Fibroblast of upper back skin (primary cell): ENCODE measurements around the gene ASB1.
A peak's percentile ranks its signal among the peaks of the same experiment; 100 is the strongest.
"Not testable (repeated sequence)": the region's sequence is repeated elsewhere in the genome, so short reads cannot be mapped to it uniquely, and the experiment has no call there.

Source experiments
- DNase-seq: peaks from one replicate; pipeline ENCODE4 v3.0.0-alpha.2; 2013

ASB1 gene

DNA sequence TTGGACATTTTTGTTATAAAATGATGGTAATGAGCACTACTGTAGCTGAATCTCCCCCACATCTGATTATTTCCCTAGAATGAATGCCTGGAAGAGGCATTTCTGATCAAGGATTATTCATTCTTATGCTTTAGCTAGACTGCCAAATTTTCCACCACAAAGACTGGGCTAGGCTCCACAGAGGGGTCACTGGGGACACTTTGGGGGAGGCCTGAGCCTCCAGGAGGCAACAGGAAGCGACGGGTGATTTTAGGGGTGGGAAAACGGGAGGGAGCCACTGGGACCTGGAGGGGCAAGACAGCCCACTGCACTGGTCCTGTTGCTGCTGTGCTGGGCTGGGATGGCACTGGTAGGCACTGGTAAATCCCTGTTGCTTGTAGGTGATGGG lies 2.4 kb upstream of the ASB1 start:
- peak; percentile 90 for DNase-seq

DNA sequence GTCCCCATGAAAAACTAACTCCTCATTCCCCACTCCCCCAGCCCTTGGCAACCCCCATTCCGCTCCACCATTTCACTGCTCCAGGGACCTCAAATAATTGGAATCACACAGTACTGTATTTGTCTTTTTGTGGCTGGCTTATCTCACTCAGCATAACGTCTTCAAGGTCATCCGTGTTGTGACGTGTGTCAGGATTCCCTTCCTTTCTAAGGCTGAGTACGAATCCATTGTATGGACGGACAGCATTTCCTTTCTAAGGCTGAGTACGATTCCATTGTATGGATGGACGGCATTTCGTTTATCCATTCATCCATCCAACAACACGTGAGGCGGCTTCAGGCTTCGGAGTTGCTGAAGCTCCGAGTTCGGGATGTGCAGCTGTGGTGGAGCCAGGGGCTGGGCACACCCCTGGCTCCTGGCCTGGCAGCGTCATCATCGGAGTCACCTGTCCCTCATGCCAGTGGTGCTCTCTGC lies 1.2 kb upstream of the ASB1 start:
- no peak for DNase-seq

DNA sequence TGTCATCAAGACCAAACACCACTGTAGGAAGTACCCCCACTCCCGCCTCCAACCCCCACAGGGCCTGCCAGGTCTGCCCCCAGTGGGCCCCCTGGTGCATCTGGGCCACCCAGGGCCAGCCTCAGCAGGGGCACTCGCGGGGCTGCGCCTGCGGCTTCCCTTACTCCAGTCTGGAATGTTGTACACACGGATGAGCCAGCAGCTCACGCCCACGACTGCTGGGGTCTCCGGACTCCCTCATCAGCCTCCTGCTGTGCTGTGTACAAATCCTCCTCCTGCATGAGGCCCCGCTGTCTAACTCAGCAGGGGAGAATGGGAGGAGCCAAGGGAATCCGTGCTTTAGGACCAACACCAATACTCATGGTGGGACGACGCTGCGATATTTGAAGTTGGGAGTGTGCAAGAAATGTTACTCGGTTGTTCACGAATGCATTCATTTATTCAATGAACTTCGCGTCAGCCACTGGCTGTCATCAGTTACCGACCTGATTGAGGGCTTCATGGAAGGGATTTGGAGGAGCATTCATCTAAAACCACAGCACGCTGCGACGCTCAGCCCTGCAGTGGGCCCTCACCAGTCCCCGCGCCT lies 654 bp upstream of the ASB1 start:
- DNase-seq: peak; percentile 93

DNA sequence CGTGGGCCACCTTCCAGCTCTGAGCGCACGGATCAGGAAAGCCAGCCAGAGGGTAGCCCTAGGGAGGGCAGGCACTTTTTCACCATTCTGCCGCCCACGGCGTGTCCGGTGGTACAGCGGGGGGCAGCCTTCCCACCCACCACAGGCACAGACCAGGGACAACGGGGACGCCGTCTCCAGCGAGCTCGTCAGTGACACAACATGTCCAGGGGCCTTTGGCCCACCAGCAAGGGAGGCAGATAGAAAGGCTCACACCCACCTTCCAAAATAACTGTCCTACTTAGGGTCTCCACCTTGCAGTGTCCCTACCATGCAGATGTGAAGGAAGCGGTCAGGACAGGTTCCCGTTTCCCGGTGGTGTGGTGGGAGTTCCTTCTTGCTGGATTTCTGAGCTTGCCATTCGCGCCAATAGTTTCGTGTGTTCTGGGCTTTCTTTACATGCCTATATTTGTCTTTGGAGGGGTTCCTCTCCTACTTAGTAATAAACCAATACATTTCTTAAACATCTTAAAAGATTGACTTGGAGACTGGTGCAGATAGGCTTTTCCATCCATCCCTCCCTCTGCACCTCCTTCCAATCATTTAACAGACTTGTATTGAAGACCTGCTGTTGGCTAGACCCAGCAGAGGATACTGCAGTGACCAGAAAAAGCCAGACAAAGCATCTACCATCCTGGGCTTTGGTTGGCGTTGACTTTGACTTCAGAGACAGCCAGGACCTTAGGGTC lies 872 bp downstream of the ASB1 start:
- DNase-seq: no peak

DNA sequence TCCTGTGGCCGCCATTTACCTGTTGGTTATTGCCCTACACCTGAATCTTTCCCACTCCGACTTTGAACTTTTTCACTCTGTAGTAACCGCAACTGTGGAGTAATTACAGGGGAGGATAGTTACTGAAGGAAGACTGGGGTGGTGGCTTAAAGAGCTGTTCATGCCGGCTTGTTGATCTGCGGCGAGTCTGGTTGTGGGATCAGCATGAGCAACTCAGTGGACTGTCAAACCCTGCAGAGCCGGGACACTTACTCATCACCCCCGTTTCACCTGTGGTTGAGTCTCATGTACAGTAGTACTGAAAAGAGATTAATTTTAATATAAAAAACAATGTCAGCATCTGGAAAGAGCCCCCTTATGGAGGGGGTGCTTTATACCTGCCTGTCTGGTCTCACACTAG lies 2.1 kb downstream of the ASB1 start:
- DNase-seq: no peak

DNA sequence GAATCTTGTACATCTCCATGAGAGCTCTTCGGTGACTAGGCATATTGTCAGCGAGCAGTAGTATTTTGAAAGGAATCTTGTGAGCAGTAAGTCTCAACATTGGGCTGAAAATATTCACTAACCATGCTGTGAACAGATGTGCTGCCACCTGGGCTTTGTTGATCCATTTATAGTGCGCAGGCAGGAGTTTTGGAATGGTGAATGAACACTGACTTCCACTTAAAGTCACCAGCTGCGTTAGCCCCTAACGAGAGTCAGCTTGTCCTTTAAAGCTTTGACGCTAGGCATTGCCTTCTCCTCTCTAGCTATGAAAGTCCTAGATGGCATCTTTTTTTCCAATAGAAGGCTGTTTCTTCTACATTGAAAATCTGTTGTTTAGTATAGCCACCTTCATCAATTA lies 4.1 kb downstream of the ASB1 start:
- DNase-seq: no peak

DNA sequence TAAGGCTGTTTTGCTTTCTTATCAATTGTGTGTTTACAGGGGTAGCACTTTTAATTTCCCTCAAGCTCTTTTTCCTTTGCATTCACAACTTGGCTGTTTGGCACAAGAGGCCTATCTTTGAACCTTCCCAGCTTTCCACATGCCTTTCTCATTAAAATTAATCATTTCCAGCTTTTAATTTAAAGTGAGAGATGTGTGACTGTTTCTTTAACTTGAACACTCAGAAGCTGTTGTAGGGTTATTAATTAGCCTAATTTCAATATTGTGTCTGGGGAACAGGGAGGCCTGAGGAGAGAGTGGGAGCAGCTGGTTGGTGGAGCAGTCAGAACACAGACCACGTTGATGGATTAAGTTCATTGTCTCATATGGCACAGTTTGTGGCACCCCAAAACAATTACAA lies 4.7 kb downstream of the ASB1 start:
- DNase-seq: no peak

DNA sequence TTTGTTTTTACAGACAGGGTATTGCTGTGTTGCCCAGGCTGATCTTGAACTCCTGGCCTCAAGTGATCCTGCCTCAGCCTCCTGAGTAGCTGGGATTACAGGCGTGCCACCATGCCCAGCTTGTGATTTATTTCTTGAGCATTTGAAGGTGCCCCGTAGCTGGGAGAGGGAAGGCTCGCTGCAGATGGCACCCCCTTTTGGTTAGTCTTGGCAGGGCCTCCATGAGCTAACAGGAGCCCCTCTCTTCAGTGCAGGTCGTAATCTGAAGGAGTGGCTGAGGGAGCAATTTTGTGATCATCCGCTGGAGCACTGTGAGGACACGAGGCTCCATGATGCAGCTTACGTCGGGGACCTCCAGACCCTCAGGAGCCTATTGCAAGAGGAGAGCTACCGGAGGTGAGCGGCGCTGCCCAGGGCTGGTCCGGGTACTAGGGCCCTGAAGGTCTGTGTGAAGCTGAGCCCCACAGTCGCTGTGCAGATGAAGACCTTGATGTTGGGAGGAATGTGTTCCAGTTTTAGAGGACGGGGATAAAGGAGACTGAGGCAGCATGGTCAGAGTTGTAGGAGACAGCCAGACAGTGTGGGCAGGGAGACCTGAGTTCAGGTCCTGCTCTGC lies 6.7 kb downstream of the ASB1 start:
- DNase-seq: no peak

DNA sequence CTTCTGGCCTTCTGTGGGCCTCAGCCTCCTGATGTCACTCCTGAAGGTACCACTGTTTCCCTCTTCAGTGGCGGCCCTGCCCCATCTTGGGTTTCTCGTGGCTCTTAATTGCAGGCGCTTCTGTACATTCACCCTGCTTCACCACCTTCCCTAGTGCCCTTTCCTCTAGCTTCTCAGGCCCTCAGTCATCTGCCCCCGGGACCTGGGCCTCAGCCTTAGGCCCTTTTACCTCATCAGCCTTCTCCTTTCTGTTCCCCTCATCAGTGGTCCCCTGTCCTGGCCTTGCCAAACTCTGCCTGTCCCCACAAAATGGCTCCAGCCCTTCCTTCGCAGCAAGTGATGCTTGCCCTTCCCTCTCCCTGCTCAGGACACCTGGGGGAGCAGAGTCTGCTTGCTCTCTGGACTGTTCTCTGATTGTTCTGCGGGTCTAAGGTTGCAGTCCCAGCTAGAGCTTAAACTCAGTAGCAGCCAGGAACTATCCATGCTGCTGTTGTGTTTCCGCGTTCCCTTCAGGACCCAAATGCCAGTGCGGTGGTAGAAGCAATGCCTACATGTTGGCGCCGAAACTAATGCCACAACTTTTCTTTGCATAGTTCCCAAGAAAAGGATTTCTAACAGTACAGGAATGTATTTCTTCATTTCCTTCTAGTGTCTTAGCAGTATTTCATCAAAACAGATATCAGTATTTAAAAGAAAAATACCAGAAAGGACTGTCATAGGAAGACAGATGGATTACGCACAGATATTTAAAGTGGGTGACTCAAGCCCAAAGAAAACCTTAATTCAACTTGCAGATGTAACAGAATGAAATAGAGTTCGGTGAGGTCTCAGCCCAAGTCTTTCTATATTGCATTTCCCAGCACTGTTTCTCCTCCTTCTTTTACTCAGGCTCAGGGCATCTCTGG lies 7.5 kb downstream of the ASB1 start:
- DNase-seq: peak; percentile 93

DNA sequence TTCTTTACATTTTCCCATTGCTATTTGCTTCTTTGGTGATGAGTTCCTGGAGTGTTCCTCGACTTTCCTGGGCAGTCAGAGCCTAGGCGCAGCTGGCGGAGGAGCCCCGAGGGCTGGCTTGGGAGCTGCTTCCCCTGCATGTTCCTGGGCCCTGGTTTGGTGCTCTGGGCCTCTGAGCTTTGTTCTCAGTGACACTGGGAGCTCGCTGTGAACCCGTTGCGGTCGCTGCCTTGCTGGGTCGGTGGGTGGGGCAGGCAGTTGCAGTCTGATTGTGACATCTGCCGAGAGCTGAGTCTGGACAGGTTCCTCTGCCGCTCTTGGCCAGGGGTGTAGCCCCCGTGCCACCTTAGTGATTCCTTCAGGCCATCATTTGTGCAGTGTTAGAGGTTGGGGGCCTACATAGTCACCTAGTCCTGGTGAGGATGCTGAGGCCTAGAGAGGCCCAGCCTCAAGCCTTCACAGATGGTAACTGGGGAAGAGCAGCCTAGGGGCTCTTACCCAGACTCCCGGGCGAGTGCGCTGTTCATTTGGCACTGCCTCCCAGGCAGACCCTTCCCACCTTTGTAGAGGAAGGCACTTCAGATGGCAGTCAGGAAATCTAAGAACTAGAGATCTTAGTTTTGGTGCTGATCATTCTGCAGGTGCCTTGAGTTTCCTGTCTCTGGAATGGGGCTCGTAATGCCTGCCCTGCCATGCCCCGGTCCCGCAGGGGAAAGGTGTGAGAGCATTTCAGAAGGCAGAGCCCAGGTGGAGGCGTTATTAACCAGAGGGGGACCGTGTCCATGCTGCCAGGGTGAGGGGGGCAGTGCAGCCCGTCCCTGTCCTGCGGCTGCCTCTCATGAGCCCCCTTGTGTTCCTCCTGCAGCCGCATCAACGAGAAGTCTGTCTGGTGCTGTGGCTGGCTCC lies 8.4 kb downstream of the ASB1 start:
- no peak for DNase-seq

DNA sequence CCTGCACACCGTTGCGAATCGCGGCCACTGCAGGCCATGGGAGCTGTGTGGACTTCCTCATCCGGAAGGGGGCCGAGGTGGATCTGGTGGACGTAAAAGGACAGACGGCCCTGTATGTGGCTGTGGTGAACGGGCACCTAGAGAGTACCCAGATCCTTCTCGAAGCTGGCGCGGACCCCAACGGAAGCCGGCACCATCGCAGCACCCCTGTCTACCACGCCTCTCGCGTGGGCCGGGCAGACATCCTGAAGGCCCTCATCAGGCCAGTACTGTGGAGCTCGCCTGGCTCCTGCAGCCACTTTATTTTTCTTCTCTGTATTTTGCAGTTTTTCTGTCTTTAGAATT lies 9.0 kb downstream of the ASB1 start:
- DNase-seq: no peak

DNA sequence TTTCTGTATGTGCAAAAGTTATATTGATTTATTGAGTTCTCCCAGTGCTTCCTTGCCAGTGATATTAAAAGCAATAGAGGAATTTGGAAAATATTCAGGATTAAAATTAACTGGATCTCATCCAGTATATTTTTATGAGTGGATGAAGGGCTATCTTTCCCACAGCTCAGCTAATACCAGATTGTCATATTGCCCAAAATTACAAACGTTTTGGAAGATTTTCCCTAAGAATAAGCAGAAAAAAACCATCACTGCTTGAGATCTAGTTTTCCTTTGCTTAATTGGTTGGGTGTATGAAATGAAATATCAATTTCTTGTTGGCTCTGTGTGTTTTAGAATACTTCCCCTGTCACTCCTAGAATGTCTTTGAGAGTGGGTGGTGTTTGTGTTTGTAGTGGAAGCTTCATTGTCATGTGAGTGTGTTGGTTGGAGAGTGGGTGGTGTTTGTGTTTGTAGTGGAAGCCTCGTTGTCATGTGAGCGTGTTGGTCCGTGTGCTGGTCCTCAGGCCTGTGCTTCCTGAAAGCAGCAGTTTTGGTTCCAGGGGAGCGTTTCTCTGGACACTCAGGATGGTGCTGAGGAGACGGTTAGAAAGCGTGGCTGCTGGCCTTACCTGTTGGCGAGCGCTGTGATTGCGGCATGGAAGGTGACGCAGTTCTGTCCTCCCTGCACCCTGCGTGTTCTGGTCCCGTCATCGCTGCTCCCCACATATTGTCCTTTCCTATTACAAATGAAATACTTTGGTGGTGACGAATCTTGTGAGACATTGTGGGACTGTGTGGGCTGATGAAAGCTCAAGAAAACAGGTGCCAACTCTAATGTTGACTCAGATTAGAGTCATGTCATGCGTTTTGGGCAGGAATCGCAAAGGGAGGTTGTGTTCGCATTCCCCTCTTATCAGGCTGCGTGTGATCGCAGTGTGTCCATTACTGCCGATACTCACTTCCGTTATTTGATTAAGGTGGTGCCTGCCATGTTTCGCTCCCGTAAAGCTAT lies 12.4 kb downstream of the ASB1 start:
- DNase-seq: peak; percentile 83

DNA sequence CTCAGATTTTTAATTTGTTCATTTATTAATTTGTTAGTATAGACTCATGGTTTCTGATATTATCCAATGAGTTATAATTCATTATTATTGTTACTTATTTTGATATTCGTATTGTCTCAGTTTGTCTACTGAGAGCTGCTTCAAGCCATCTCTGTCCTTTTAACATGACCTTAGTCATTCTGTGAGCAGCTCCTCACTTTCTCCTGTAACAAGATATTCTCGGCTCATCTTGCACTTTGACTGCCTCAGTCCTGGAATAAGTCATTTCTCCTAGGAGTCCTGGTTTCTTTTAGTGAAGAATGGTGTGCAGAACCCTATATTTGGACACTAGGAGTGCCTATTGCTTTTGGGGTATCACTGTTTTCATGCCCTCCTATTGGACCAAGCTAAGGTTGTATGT lies 13.2 kb downstream of the ASB1 start:
- DNase-seq: no peak

DNA sequence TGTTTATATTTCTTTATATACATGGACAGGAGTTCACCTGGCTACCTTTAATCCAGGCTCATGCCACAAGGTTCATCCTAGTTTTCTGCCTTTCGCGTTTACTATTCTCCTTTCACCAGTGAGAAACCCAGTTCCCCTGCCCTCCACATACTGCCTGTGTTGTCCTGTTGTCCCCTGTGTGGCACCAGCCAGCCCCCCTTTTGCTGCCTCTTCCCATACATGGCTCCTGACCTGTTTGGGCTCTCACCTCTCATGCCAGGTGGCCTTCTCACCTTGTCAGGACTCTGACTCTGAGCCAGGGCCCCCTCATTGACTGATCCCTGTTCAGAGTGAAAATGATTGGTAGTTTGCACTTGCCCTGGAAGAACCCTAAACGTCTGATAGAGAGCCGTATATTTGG lies 13.6 kb downstream of the ASB1 start:
- no peak for DNase-seq

DNA sequence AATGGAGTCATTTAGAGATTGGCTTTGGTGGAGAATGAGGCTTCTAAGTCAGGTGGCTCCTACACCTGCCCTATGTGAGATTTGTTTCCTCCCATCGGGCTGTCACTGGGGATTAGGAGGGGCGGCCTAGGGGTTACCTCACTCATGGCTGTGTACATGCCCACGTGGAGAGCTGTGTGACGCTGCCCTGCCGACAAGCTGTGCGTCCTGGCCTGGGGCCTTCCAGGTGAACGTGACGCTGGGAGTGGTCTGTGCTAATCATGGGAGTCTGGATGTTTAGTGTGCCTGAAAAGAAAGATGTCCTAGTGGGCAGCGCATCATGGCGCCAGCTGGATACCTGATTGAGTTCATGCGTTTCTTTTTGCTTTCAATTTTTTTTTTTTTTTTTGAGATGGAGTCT lies 14.0 kb downstream of the ASB1 start:
- DNase-seq: no peak

DNA sequence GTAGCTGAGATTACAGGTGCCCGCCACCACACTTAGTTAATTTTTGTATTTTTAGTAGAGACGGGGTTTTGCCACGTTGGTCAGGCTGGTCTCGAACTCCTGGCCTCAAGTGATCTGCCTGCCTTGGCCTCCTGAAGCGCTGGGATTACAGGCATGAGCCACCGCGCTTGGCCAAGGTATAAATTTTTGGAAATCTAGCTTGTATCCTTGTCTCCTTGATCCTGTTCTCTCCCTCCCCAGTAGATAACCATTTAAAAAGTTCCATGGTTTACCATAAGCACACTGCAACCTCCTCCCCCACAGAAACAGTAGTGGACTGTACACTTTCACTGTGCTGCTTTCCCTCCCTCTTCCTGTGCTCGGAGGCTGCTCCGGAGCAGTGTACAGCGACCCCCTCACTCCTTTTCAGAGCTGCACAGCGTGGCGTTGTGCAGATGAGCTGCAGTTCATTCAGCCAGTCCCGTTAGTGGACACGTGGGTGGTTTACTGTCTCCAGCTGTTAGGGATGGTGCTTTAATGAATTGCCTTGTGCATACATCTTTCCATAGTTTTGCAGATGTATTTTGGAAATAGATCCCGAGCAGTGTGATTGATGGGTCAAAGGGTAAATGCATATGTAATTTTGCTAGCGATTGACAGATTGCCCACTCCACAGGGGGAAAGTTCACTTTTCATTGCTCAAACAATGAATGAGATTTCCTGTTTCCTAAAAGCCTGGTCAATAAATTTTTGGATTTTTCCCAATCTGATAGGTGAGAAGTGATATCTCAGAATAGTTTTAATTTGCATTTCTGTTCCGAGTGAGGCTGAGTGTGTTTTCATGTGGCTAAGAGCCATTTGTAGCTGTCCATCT lies 14.8 kb downstream of the ASB1 start:
- no peak for DNase-seq

DNA sequence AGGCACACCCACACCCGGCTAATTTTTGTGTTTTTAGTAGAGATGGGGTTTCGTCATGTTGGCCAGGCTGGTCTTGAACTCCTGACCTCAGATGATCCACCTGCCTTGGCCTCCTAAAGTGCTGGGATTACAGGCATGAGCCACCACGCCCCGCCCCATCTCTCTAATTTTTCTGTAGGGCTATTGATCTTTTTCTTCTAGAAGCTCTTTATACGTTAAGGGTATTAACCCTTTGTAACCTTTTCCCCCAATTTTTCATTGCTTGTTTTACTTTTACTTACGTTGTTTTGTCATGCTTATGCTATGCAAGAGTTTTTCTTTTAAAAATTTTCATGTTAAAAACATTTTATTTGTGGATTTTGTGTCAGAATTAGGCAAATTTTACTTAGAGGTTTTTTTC lies 15.5 kb downstream of the ASB1 start:
- not testable (repeated sequence) for DNase-seq

DNA sequence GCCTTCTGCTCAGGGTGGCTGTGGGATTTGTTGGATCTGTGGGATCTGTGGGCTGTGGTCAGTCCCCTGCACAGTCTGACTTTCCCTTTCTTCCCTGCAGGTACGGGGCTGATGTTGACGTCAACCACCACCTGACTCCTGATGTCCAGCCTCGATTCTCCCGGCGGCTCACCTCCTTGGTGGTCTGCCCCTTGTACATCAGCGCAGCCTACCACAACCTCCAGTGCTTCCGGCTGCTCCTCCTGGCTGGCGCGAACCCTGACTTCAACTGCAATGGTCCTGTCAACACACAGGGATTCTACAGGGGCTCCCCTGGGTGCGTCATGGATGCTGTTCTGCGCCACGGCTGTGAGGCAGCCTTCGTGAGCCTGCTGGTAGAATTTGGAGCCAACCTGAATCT lies 17.5 kb downstream of the ASB1 start:
- no peak for DNase-seq

DNA sequence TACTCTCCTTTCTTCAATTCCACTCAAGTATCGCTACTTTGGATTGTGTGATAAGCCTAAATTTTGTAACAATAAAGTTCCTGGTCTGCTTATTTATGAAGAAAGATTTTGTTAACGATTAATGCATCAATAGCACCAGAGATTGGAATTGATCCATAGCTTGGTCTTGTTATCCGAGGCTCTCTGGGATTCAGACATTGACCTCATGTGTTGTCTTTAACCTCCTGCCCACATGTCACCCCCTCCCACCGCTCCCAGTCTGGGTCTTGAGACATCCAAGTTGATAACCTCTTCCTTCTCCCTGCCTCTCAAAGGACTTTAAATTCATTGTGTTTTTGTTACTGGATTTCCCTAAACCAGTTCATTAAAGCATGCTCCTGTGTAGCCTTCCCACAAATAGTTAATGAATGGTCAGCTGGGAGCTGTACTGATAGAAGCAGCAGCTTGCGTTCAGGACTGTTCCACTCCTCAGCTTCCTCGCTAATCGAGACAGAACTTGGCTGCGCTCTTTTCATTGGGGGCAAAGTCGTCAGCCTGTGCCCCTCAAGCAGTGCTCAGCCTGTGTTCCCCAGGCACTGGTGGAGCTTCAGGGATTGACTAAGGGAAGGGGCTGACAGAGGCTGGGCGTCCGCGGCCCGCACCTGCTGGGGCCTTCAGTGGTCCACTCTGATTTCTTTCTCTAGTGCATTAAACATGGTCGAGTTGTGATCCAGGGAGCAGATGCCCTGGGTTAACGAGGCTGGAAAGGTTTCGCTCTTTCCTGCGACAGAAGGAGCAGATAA lies 18.9 kb downstream of the ASB1 start:
- no peak for DNase-seq
